Esophagus muscularis mucosa (tissue), 4 donors: ENCODE data around the gene MYOM3. TPM values are rescaled to one million over a fixed set of nuclear protein-coding genes. Genes with fewer than 3 reads are reported as not detected.

Experiments
- DNase-seq: peaks from one replicate; pipeline ENCODE4 v3.0.0-alpha.2; 2017; ENCODE audit errors: extremely low spot score
- H3K27ac ChIP-seq, 4 donors: fragments of 200-600 bp; sonication (generic); replicated peaks in 1 of 4; 1 replicate in 3 of 4; 2 replicates in 1 of 4; pipeline ENCODE4 v1.5.1; 2016 to 2019; ENCODE audit warnings: mild to moderate bottlenecking in 1 of 4
- H3K27me3 ChIP-seq, 4 donors: fragments of 200-600 bp; sonication (generic); one replicate each; pipeline versions ENCODE4 v1.5.1 to v1.6.0; 2016 to 2019
- H3K36me3 ChIP-seq, 4 donors: fragments of 200-600 bp; sonication (generic); one replicate each; pipeline ENCODE4 v1.5.1; 2016 to 2019
- H3K4me1 ChIP-seq, 4 donors: fragments of 200-600 bp; sonication (generic); one replicate each; pipeline ENCODE4 v1.5.1; 2016 to 2019
- H3K4me3 ChIP-seq, 4 donors: fragments of 200-600 bp; sonication (generic); 1 replicate in 2 of 4; 2 replicates in 2 of 4; pipeline ENCODE4 v1.5.1; 2016 to 2019; ENCODE audit warnings: mild to moderate bottlenecking in 4 of 4, moderate library complexity in 1 of 4
- H3K9me3 ChIP-seq, 4 donors: fragments of 200-600 bp; sonication (generic); 1 replicate in 3 of 4; 2 replicates in 1 of 4; pipeline ENCODE4 v1.5.1; 2016 to 2019
- EP300 ChIP-seq: sonication (generic); formaldehyde crosslinking; IDR thresholded peaks from one replicate; pipeline ENCODE4 v1.6.1; 2017; ENCODE audit warnings: antibody characterized with exemption
- POLR2A ChIP-seq: fragments of 450-650 bp; IDR thresholded peaks from one replicate; pipeline ENCODE4 v1.6.1; 2017; ENCODE audit warnings: antibody characterized with exemption, moderate library complexity, mild to moderate bottlenecking, low read depth
- POLR2AphosphoS5 ChIP-seq, 2 donors: sonication (generic); formaldehyde crosslinking; IDR thresholded peaks; one replicate each; pipeline ENCODE4 v1.6.1; 2017; ENCODE audit warnings: antibody characterized with exemption in 2 of 2
- WGBS: methylation state at CpG from one replicate; pipeline ENCODE4 v1.1.5; 2018; 5-methylcytosine and 5-hydroxymethylcytosine counted together
- intact Hi-C: fragments of 100-400 bp; cut with DNase I; formaldehyde crosslinking; loops from one replicate; pipeline ENCODE4 v1.15.1; 2023
- total RNA-seq, 4 donors: library from RNA; depleted of rRNA; stranded (reverse); fragments of >200 nt; gene quantifications; one replicate each; pipeline versions ENCODE4 v1.1.0 to v1.2.1, GENCODE V29; 2016
- TF ChIP-seq, protein P1 (sequence below), 3 experiments: fragments of 200-600 bp in 2 of 3; fragments of 450-650 bp in 1 of 3; sonication (generic) in 2 of 3; IDR thresholded peaks; one replicate each; pipeline ENCODE4 v1.5.1; 2017 to 2019; ENCODE audit warnings: antibody characterized with exemption in 3 of 3, mild to moderate bottlenecking in 2 of 3, moderate library complexity in 1 of 3

MYOM3 gene
- total RNA-seq, 4 donors from 2014 or later = 0.17 to 2.5 (median 1.4) TPM

DNA sequence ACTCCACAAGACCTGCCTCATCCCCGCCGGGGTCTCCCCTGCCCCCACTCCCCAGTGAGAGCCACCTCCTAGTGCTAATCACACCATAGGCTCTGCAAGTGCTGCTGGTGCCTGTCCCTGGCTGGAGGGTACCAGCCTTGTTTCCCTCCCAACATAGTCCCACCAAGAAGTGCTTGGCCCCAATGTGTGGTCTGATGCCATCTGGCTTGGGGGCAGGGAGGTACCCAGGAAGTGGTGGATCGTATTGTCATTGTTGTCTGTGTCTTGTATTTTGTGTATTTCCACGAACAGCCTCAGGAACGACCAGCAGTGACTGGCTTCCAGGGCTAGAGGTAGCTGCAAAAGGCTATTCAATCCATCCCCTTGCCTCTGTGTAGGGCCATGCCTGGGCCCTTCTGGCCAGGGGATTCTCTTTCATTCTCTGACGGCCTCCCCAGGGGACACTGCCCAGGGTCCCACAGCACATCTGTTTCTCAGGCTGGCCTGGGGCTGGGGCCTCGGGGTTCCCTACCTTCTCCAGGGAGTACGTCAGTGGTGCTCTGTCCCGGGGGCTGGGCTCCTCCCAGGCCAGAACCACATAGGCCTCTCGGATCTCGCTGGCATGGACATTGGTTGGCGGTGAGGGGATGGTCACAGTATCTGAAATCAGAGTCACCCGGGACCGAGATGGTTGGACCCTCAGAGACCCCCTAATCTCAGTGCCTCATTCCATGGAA, 22.8 kb downstream of the MYOM3 start:
- Histone ChIP-seq H3K27me3 (peaks cover 0 to 6% (median 0%) of the 10 kb centered on the region in 4 donors), H3K36me3 (peaks cover 0 to 93% (median 0%) of the 10 kb centered on the region in 4 donors), H3K9me3 (no peaks in the 10 kb centered on the region), H3K27ac (no peak overlapping the region), H3K4me1 (peaks cover 0 to 11% (median 4%) of the 10 kb centered on the region in 4 donors), H3K4me3 (no peak overlapping the region)
- TF ChIP-seq POLR2A (no peak), EP300 (no peak), POLR2AphosphoS5 (IDR thresholded peaks at IDR 0.05) (no peak)
- TF ChIP-seq, protein P1, sequence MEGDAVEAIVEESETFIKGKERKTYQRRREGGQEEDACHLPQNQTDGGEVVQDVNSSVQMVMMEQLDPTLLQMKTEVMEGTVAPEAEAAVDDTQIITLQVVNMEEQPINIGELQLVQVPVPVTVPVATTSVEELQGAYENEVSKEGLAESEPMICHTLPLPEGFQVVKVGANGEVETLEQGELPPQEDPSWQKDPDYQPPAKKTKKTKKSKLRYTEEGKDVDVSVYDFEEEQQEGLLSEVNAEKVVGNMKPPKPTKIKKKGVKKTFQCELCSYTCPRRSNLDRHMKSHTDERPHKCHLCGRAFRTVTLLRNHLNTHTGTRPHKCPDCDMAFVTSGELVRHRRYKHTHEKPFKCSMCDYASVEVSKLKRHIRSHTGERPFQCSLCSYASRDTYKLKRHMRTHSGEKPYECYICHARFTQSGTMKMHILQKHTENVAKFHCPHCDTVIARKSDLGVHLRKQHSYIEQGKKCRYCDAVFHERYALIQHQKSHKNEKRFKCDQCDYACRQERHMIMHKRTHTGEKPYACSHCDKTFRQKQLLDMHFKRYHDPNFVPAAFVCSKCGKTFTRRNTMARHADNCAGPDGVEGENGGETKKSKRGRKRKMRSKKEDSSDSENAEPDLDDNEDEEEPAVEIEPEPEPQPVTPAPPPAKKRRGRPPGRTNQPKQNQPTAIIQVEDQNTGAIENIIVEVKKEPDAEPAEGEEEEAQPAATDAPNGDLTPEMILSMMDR (IDR thresholded peaks at IDR 0.05) = no peak
- no peak for DNase-seq
- 80% methylated on average over 8 of the region's 14 CpGs for WGBS
- intact Hi-C loops = no loop called here

DNA sequence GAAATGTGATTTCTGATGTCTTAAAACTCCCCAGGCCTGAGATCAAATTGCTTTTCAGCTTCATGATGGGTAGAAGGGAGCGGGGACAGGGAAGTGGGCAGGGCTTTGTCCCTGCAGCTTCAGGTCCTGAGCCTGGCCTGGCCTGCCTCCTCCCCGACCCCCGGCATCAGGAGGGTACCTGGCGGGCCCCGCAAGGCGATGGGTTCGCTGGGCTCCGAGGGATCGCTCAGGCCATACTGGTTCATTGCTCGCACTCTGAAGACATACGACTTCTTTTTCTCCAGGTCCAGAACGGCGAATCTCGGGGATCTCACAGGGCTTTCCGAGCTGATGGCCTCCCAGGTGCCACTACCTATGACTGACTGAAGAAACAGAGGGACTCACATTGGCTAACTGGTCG, 25.5 kb downstream of the MYOM3 start:
- no peak for TF ChIP-seq POLR2AphosphoS5 (IDR thresholded peaks at IDR 0.05)
- no peak for TF ChIP-seq EP300
- TF ChIP-seq, protein P1 (IDR thresholded peaks at IDR 0.05) = no peak
- TF ChIP-seq POLR2A = no peak
- WGBS = 99% methylated on average over 13 of the region's 16 CpGs
- H3K4me3 ChIP-seq = no peak overlapping the region
- no peak for DNase-seq
- H3K4me1 ChIP-seq = peaks cover 0 to 11% (median 4%) of the 10 kb centered on the region in 4 donors
- H3K27me3 ChIP-seq = no peaks in the 10 kb centered on the region
- peaks cover 0 to 98% (median 0%) of the 10 kb centered on the region in 4 donors for H3K36me3 ChIP-seq
- H3K27ac ChIP-seq = no peak overlapping the region
- intact Hi-C loops = no loop called here
- no peaks in the 10 kb centered on the region for H3K9me3 ChIP-seq

DNA sequence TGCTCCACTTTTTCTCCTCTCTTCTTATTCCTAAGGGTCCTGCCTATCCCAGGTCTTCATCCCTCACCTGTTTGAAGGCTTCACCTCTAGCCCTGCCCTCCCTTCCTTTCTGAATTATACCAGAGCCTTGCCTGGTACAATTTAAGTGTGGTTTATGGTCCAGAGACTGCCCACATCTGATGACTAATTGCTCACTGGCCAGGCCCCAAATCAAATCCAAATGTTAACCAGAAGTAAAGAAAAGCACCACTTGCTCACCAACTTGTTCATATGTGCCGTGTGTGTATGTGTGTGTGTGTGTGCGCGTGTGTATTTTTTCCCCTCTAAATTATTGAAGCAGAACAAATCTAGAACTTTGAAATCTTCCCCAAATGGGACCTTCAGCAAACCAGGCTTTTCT, 26.4 kb downstream of the MYOM3 start:
- TF ChIP-seq POLR2AphosphoS5 (IDR thresholded peaks at IDR 0.05) = no peak
- TF ChIP-seq POLR2A = no peak
- TF ChIP-seq, protein P1 (IDR thresholded peaks at IDR 0.05) = no peak
- TF ChIP-seq EP300 = no peak
- Histone ChIP-seq H3K36me3 (peaks cover 0 to 99% (median 0%) of the 10 kb centered on the region in 4 donors), H3K9me3 (no peaks in the 10 kb centered on the region), H3K27ac (no peak overlapping the region), H3K27me3 (no peaks in the 10 kb centered on the region), H3K4me3 (no peak overlapping the region), H3K4me1 (peaks cover 0 to 11% (median 4%) of the 10 kb centered on the region in 4 donors)
- intact Hi-C loops = no loop called here
- no peak for DNase-seq
- 80% methylated on average over 3 of the region's 3 CpGs for WGBS

DNA sequence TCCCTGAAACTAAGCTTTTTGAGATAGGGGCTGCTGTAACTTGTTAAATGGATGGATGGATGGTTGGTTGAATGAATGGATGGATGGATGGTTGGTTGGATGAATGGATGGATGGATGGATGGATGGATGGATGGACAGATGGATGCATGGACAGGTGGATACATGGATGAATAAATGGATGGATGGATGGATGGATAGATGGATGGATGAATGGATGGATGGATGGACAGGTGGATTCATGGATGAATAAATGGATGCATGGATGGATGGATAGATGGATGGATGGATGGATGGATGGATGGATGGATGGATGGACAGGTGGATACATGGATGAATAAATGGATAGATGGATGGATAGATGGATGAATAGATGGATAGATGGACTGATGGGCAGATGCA, 26.9 kb downstream of the MYOM3 start:
- no peak overlapping the region for H3K4me3 ChIP-seq
- H3K27me3 ChIP-seq = no peaks in the 10 kb centered on the region
- peaks cover 0 to 11% (median 4%) of the 10 kb centered on the region in 4 donors for H3K4me1 ChIP-seq
- TF ChIP-seq POLR2A (no peak), POLR2AphosphoS5 (IDR thresholded peaks at IDR 0.05) (no peak), EP300 (no peak)
- no peak overlapping the region for H3K27ac ChIP-seq
- no peaks in the 10 kb centered on the region for H3K9me3 ChIP-seq
- no peak for DNase-seq
- intact Hi-C loops = no loop called here
- peaks cover 0 to 94% (median 0%) of the 10 kb centered on the region in 4 donors for H3K36me3 ChIP-seq

DNA sequence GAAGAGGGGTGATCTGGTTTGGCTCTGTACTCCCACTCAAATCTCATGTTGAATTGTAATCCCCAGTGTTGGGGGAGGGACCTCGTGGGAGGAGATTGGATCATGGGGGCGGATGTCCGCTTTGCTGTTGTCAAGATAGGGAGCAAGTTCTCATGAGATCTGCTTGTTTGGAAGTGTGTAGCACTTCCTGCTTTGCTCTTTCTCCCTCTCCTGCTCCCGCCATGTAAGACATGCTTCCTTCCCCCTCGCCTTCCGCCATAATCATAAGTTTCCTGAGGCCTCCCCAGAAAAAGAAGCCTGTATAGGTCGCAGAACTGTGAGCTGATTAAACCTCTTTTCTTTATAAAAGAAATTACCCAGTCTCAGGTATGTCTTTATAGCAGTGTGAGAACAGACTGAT, 27.9 kb downstream of the MYOM3 start:
- TF ChIP-seq POLR2AphosphoS5 (IDR thresholded peaks at IDR 0.05) (no peak), EP300 (no peak), POLR2A (no peak)
- TF ChIP-seq, protein P1 (IDR thresholded peaks at IDR 0.05) = no peak
- 81% methylated on average over 7 of the region's 7 CpGs for WGBS

More for the DNA sequence above, 27.9 kb downstream of the MYOM3 start:
- Histone ChIP-seq H3K36me3 (peaks cover 0 to 93% (median 0%) of the 10 kb centered on the region in 4 donors), H3K4me1 (peaks cover 0 to 6% (median 4%) of the 10 kb centered on the region in 4 donors), H3K9me3 (no peaks in the 10 kb centered on the region), H3K4me3 (no peak overlapping the region), H3K27ac (no peak overlapping the region), H3K27me3 (no peaks in the 10 kb centered on the region)
- intact Hi-C loops = no loop called here
- no peak for DNase-seq
